H9 (cell line): ENCODE measurements around the gene USP17L25. TPM values are rescaled to one million over a fixed set of nuclear protein-coding genes. Genes with fewer than 3 reads are reported as not detected.
"Not testable (repeated sequence)": the region's sequence is repeated elsewhere in the genome, so short reads cannot be mapped to it uniquely, and the experiment has no call there.

ENCODE experiments used
- DNase-seq: peaks from one replicate; pipeline ENCODE4 v3.0.0-alpha.2; 2017
- H2AFZ ChIP-seq: one replicate; pipeline ENCODE4 v1.6.1; 2013; ENCODE audit warnings: mild to moderate bottlenecking, low read length, control low read depth, moderate library complexity
- H2AK5ac ChIP-seq: 2 replicates; pipeline ENCODE4 v1.6.1; 2013; ENCODE audit warnings: low read length, control low read depth, mixed read lengths; ENCODE audit not compliant: insufficient read length
- H2BK120ac ChIP-seq: one replicate; pipeline ENCODE4 v1.6.1; 2013; ENCODE audit warnings: low read depth, mild to moderate bottlenecking, low read length, control low read depth, inconsistent platforms; ENCODE audit not compliant: poor library complexity, severe bottlenecking
- H2BK12ac ChIP-seq: 2 replicates; pipeline ENCODE4 v1.6.1; 2013; ENCODE audit warnings: low read length, control low read depth, mixed read lengths, low read depth; ENCODE audit not compliant: insufficient read length
- H2BK15ac ChIP-seq: 2 replicates; pipeline ENCODE4 v1.6.1; 2013; ENCODE audit warnings: low read depth, low read length, control low read depth
- H2BK20ac ChIP-seq: one replicate; pipeline ENCODE4 v1.6.1; 2013; ENCODE audit warnings: low read depth, mild to moderate bottlenecking, low read length, control low read depth, inconsistent platforms; ENCODE audit not compliant: poor library complexity, severe bottlenecking
- H2BK5ac ChIP-seq: 2 replicates; pipeline ENCODE4 v1.6.1; 2013; ENCODE audit warnings: low read length, control low read depth, mixed read lengths; ENCODE audit not compliant: insufficient read length
- H3K14ac ChIP-seq: 2 replicates; pipeline ENCODE4 v1.6.1; 2013; ENCODE audit warnings: low read length, control low read depth; ENCODE audit not compliant: insufficient read depth
- H3K18ac ChIP-seq: 2 replicates; pipeline ENCODE4 v1.6.1; 2013; ENCODE audit warnings: low read depth, mild to moderate bottlenecking, mixed read lengths, low read length, control low read depth; ENCODE audit not compliant: insufficient read length
- H3K23ac ChIP-seq: 2 replicates; pipeline ENCODE4 v1.6.1; 2013; ENCODE audit warnings: low read length, control low read depth, mixed read lengths, low read depth; ENCODE audit not compliant: insufficient read length
- H3K23me2 ChIP-seq: 2 replicates; pipeline ENCODE4 v1.6.1; 2013; ENCODE audit warnings: low read depth, mild to moderate bottlenecking, mixed read lengths, low read length, control low read depth; ENCODE audit not compliant: insufficient read length, poor library complexity, severe bottlenecking
- H3K27ac ChIP-seq: 2 replicates; pipeline ENCODE4 v1.5.1; 2013; ENCODE audit warnings: low read length, control low read depth, mixed read lengths, low read depth; ENCODE audit not compliant: insufficient read length
- H3K27me3 ChIP-seq: 2 replicates; pipeline ENCODE4 v1.6.1; 2013; ENCODE audit warnings: low read length, control low read depth, inconsistent platforms; ENCODE audit not compliant: insufficient read depth
- H3K4ac ChIP-seq: 2 replicates; pipeline ENCODE4 v1.6.1; 2013; ENCODE audit warnings: low read depth, mild to moderate bottlenecking, control low read depth, inconsistent platforms, low read length, moderate library complexity
- H3K4me1 ChIP-seq: 2 replicates; pipeline ENCODE4 v1.6.1; 2013; ENCODE audit warnings: low read length, control low read depth, inconsistent platforms; ENCODE audit not compliant: insufficient read depth
- H3K4me2 ChIP-seq: 2 replicates; pipeline ENCODE4 v1.6.1; 2013; ENCODE audit warnings: low read length, control low read depth, mixed read lengths; ENCODE audit not compliant: insufficient read length, insufficient read depth
- H3K56ac ChIP-seq: 2 replicates; pipeline ENCODE4 v1.6.1; 2013; ENCODE audit warnings: low read depth, mild to moderate bottlenecking, mixed read lengths, low read length, control low read depth; ENCODE audit not compliant: insufficient read length
- H3K79me1 ChIP-seq: 2 replicates; pipeline ENCODE4 v1.6.1; 2013; ENCODE audit warnings: low read depth, mild to moderate bottlenecking, moderate library complexity, low read length, control low read depth, inconsistent platforms; ENCODE audit not compliant: insufficient read depth, poor library complexity, severe bottlenecking
- H3K79me2 ChIP-seq: 2 replicates; pipeline ENCODE4 v1.6.1; 2013; ENCODE audit warnings: low read length, control low read depth, inconsistent platforms; ENCODE audit not compliant: insufficient read depth
- H3K9ac ChIP-seq: 2 replicates; pipeline ENCODE4 v1.6.1; 2013; ENCODE audit warnings: low read length, control low read depth, mixed read lengths; ENCODE audit not compliant: insufficient read length; ENCODE audit errors: extremely low read depth
- H3K9me3 ChIP-seq: one replicate; pipeline ENCODE4 v1.6.1; 2013; ENCODE audit warnings: low read depth, low read length, inconsistent platforms; ENCODE audit not compliant: control insufficient read depth
- H3T11ph ChIP-seq: one replicate; pipeline ENCODE4 v1.6.1; 2013; ENCODE audit warnings: mild to moderate bottlenecking, low read length, control low read depth, inconsistent platforms
- H4K20me1 ChIP-seq: one replicate; pipeline ENCODE4 v1.6.1; 2013; ENCODE audit not compliant: control insufficient read depth, insufficient read length, insufficient read depth
- H4K5ac ChIP-seq: 2 replicates; pipeline ENCODE4 v1.6.1; 2013; ENCODE audit warnings: low read depth, mild to moderate bottlenecking, mixed read lengths, low read length, control low read depth; ENCODE audit not compliant: insufficient read length
- H4K8ac ChIP-seq: replicated peaks from 2 replicates; pipeline ENCODE4 v1.6.1; 2013; ENCODE audit warnings: low read length, control low read depth, mixed read lengths, low read depth; ENCODE audit not compliant: insufficient read length
- H4K91ac ChIP-seq: 2 replicates; pipeline ENCODE4 v1.6.1; 2013; ENCODE audit warnings: low read depth, mild to moderate bottlenecking, moderate library complexity, mixed read lengths, low read length, control low read depth; ENCODE audit not compliant: insufficient read length
- H3K27ac Mint-ChIP-seq, 3 experiments: 2 replicates in 2 of 3; 3 replicates in 1 of 3; pipeline ENCODE4 v1.8.0; 2020 to 2021; ENCODE audit warnings: mixed read lengths in 3 of 3, mild to moderate bottlenecking in 1 of 3, moderate library complexity in 1 of 3
- H3K27me3 Mint-ChIP-seq: 2 replicates; pipeline ENCODE4 v1.8.0; 2021; ENCODE audit warnings: low read depth, mild to moderate bottlenecking, moderate library complexity, mixed read lengths
- H3K36me3 Mint-ChIP-seq, 3 experiments: 2 replicates in 2 of 3; 3 replicates in 1 of 3; pipeline ENCODE4 v1.8.0; 2020 to 2021; ENCODE audit warnings: low read depth in 3 of 3, mixed read lengths in 3 of 3; ENCODE audit not compliant: insufficient read depth in 1 of 3
- H3K4me1 Mint-ChIP-seq, 2 experiments: 2 replicates each; pipeline ENCODE4 v1.8.0; 2020; ENCODE audit warnings: mixed read lengths in 2 of 2
- H3K4me3 Mint-ChIP-seq, 2 experiments: 2 replicates in 1 of 2; 3 replicates in 1 of 2; pipeline ENCODE4 v1.8.0; 2020 to 2021; ENCODE audit warnings: mild to moderate bottlenecking in 2 of 2, mixed read lengths in 2 of 2, moderate library complexity in 1 of 2
- H3K9me3 Mint-ChIP-seq, 2 experiments: 2 replicates in 1 of 2; 3 replicates in 1 of 2; pipeline ENCODE4 v1.8.0; 2020; ENCODE audit warnings: mild to moderate bottlenecking in 2 of 2, mixed read lengths in 2 of 2, moderate library complexity in 1 of 2
- WGBS: extraction: QIAGEN DNeasy Blood & Tissue Kit; methylation state at CpG from one replicate; pipeline ENCODE4 v1.1.7; 2013; ENCODE audit warnings: missing lambda C conversion rate, low lambda C conversion rate, mixed read lengths; ENCODE audit not compliant: insufficient read length; ENCODE audit errors: extremely low coverage; 5-methylcytosine and 5-hydroxymethylcytosine counted together
- long read RNA-seq: library from polyadenylated mRNA; unstranded; transcript quantifications from one replicate; pipeline ENCODE4 v2.0.0, GENCODE V29; 2020
- total RNA-seq: library from RNA; stranded (reverse); gene quantifications from 2 replicates; pipeline ENCODE4 v1.2.1, GENCODE V29; 2021

The USP17L25 gene
- not detected in 2 replicates for total RNA-seq
- long read RNA-seq = 0 reads

- H3K4me1 ChIP-seq, H2BK5ac ChIP-seq, H3K36me3 Mint-ChIP-seq, H3K79me1 ChIP-seq, H3K56ac ChIP-seq, H3K27me3 Mint-ChIP-seq, H4K20me1 ChIP-seq, H3K4me3 Mint-ChIP-seq, H3K23ac ChIP-seq, H3K18ac ChIP-seq, H3T11ph ChIP-seq, H3K9me3 ChIP-seq, H2AK5ac ChIP-seq, H3K4me2 ChIP-seq, H3K4ac ChIP-seq, H3K27ac Mint-ChIP-seq, H3K27me3 ChIP-seq, H4K8ac ChIP-seq, H2AFZ ChIP-seq, DNase-seq, H3K9me3 Mint-ChIP-seq, H3K9ac ChIP-seq, H3K4me1 Mint-ChIP-seq, H3K27ac ChIP-seq, H2BK15ac ChIP-seq, H3K79me2 ChIP-seq, H3K23me2 ChIP-seq, H4K91ac ChIP-seq, H2BK120ac ChIP-seq, H3K14ac ChIP-seq, H2BK12ac ChIP-seq, H2BK20ac ChIP-seq, H4K5ac ChIP-seq: not testable (repeated sequence)
- no CpG with 5 or more reads among the region's 15 CpGs for WGBS
These were observed at the start of gene USP17L25 for GRCh38 chr4:9329611-9330010. TSS of gene USP17L25 (plus strand) at chr4:9329911. CDS start at chr4:9329911, 0 bp downstream.

GRCh38 chr4:9324191-9324590, 5.5 kb upstream of the USP17L25 start:
- not testable (repeated sequence) for H3K56ac ChIP-seq, H3K27ac Mint-ChIP-seq, H3K79me1 ChIP-seq, H3K14ac ChIP-seq, H3K27ac ChIP-seq, H3K79me2 ChIP-seq, H3K9ac ChIP-seq, H3K27me3 ChIP-seq, H4K20me1 ChIP-seq, H3K9me3 ChIP-seq, H4K5ac ChIP-seq, H3K9me3 Mint-ChIP-seq, H3T11ph ChIP-seq, H2BK12ac ChIP-seq, H3K4me2 ChIP-seq, H4K8ac ChIP-seq, H2BK5ac ChIP-seq, H3K18ac ChIP-seq, H3K23ac ChIP-seq, H3K4me3 Mint-ChIP-seq, H2AFZ ChIP-seq, H3K36me3 Mint-ChIP-seq, H2BK20ac ChIP-seq, H3K23me2 ChIP-seq, H3K4ac ChIP-seq, H3K4me1 ChIP-seq, H2AK5ac ChIP-seq, H4K91ac ChIP-seq, H3K27me3 Mint-ChIP-seq, H2BK120ac ChIP-seq, H3K4me1 Mint-ChIP-seq, DNase-seq, H2BK15ac ChIP-seq
- WGBS = no CpG with 5 or more reads among the region's 13 CpGs
